Rectal smooth muscle tissue (tissue), 1 donor: ENCODE measurements around the gene SLC14A1.
"Not testable (repeated sequence)": the region's sequence is repeated elsewhere in the genome, so short reads cannot be mapped to it uniquely, and the experiment has no call there.

Experiments used
- H3K27ac ChIP-seq: one replicate; pipeline ENCODE4 v1.7.0; 2013; ENCODE audit warnings: low read depth, low read length, inconsistent platforms
- H3K27me3 ChIP-seq: one replicate; pipeline ENCODE4 v1.7.0; 2013; ENCODE audit warnings: low read length; ENCODE audit not compliant: control insufficient read depth, insufficient read depth
- H3K36me3 ChIP-seq: one replicate; pipeline ENCODE4 v1.7.0; 2013; ENCODE audit warnings: low read length; ENCODE audit not compliant: control insufficient read depth, insufficient read depth
- H3K4me1 ChIP-seq: one replicate; pipeline ENCODE4 v1.7.0; 2013; ENCODE audit warnings: low read length; ENCODE audit not compliant: control insufficient read depth, insufficient read depth
- H3K4me3 ChIP-seq: one replicate; pipeline ENCODE4 v1.7.0; 2013; ENCODE audit warnings: low read length
- H3K9ac ChIP-seq: one replicate; pipeline ENCODE4 v1.7.0; 2013; ENCODE audit warnings: low read length

The SLC14A1 gene

GRCh38 chr18:45749918-45750689 is 26.1 kb downstream of the SLC14A1 start:
- Histone ChIP-seq H3K4me3 (no peak overlapping the region), H3K4me1 (no peaks in the 10 kb centered on the region), H3K27ac (no peak overlapping the region), H3K9ac (no peak overlapping the region), H3K27me3 (no peaks in the 10 kb centered on the region), H3K36me3 (no peaks in the 10 kb centered on the region)

DNA sequence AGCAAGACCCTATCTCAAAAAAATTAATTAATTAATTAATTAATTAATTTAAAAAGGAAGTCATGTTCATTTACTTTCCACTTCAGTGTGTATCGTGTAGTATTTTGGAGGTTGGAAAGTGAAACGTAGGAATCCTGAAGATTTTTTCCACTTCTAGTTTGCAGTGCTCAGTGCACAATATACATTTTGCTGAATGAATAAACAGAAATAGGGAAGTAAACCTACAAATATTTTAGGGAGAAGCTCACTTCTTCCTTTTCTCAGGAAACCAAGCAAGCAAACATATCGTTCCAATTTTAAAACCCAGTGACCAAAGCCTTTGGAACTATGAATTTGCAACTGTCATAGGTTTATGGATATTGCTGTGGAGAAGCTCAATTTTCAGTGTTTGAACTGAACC is 27.8 kb downstream of the SLC14A1 start:
- Histone ChIP-seq H3K9ac (no peak overlapping the region), H3K27me3 (no peaks in the 10 kb centered on the region), H3K27ac (no peak overlapping the region), H3K36me3 (no peaks in the 10 kb centered on the region), H3K4me1 (no peaks in the 10 kb centered on the region), H3K4me3 (no peak overlapping the region)

DNA sequence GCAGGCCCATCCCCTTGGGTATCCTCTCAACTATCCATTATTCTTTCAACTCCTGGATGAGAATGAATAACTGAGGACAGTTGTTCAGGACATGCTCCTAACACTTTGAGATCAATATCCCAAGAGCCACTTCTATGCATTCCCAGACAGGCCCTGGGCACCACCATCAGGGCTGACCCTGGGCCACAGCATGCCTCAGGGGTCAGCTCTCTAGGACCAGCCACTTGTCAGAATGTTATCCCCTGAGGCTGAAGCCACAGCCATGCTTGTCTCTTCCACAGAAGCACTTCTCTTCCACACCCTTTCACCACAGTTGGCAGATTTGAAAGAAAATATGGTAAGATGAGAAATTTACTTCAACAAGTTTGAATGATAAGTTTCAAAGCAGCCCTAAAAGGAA is 28.7 kb downstream of the SLC14A1 start:
- Histone ChIP-seq H3K4me1 (no peaks in the 10 kb centered on the region), H3K36me3 (no peaks in the 10 kb centered on the region)

GRCh38 chr18:45753286-45753685 is 29.3 kb downstream of the SLC14A1 start:
- Histone ChIP-seq H3K36me3 (no peaks in the 10 kb centered on the region), H3K4me3 (no peak overlapping the region), H3K9ac (no peak overlapping the region), H3K27ac (no peak overlapping the region), H3K27me3 (no peaks in the 10 kb centered on the region), H3K4me1 (no peaks in the 10 kb centered on the region)

More for the DNA sequence above, 28.7 kb downstream of the SLC14A1 start:
- Histone ChIP-seq H3K4me3 (no peak overlapping the region), H3K9ac (no peak overlapping the region), H3K27ac (no peak overlapping the region), H3K27me3 (no peaks in the 10 kb centered on the region)

GRCh38 chr18:45755934-45756333 is 32.0 kb downstream of the SLC14A1 start:
- Histone ChIP-seq H3K4me3 (no peak overlapping the region), H3K9ac (no peak overlapping the region), H3K27ac (no peak overlapping the region), H3K36me3 (no peaks in the 10 kb centered on the region), H3K27me3 (no peaks in the 10 kb centered on the region), H3K4me1 (no peaks in the 10 kb centered on the region)

- no peaks in the 10 kb centered on the region for H3K36me3 ChIP-seq
- H3K9ac ChIP-seq: no peak overlapping the region
- no peak overlapping the region for H3K27ac ChIP-seq
Measured at GRCh38 chr18:45757005-45757404, 33.0 kb downstream of the SLC14A1 start.

GRCh38 chr18:45757644-45758043 is 33.7 kb downstream of the SLC14A1 start:
- H3K9ac ChIP-seq, H3K27ac ChIP-seq, H3K4me3 ChIP-seq, H3K36me3 ChIP-seq, H3K27me3 ChIP-seq, H3K4me1 ChIP-seq: not testable (repeated sequence)

More at GRCh38 chr18:45757005-45757404, 33.0 kb downstream of the SLC14A1 start:
- no peaks in the 10 kb centered on the region for H3K27me3 ChIP-seq
- H3K4me1 ChIP-seq: no peaks in the 10 kb centered on the region
- no peak overlapping the region for H3K4me3 ChIP-seq

GRCh38 chr18:45760462-45761036 is 36.6 kb downstream of the SLC14A1 start:
- Histone ChIP-seq H3K27me3 (no peaks in the 10 kb centered on the region), H3K9ac (no peak overlapping the region), H3K27ac (no peak overlapping the region), H3K36me3 (no peaks in the 10 kb centered on the region), H3K4me1 (no peaks in the 10 kb centered on the region), H3K4me3 (no peak overlapping the region)

- Histone ChIP-seq H3K4me1 (no peaks in the 10 kb centered on the region), H3K27ac (no peak overlapping the region), H3K4me3 (no peak overlapping the region), H3K36me3 (no peaks in the 10 kb centered on the region), H3K27me3 (no peaks in the 10 kb centered on the region), H3K9ac (no peak overlapping the region)
Measured at GRCh38 chr18:45761512-45762114, 37.6 kb downstream of the SLC14A1 start.

DNA sequence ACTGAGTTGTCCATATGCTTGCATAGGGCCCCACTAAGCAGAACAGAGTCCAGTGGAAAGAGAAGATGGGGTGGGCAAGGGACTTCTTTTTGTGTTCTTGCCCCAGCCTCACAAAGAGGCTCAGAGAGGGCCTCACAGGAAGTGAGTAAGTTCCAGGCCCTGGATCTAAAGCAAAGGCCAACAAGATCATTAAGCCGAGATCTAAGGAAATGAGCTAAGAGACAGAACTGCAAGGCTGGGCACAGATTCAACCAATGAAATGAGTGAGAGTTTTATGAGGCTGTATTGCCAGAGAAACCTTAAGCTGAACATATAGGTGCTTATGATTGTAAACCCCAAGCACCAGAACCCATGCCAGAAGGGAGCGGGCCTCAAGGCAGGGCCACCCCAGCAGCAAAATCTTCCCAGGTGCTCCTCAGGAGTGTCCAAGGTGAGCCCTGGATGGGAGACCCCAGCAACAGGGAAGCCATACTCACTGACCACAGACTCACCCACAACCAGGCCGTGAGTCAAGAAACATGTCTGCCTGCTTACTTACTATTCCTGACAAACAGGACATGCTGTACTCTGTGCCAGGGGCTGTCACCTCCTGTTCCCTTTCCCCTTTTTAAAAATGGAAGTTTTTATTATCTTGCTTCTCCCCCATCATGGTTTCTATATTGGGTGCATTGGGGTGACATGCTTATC is 40.2 kb downstream of the SLC14A1 start:
- Histone ChIP-seq H3K36me3 (no peaks in the 10 kb centered on the region), H3K4me3 (no peak overlapping the region), H3K9ac (no peak overlapping the region), H3K27me3 (no peaks in the 10 kb centered on the region), H3K27ac (no peak overlapping the region), H3K4me1 (no peaks in the 10 kb centered on the region)

- Histone ChIP-seq H3K9ac (no peak overlapping the region), H3K4me1 (no peaks in the 10 kb centered on the region), H3K27me3 (no peaks in the 10 kb centered on the region), H3K36me3 (no peaks in the 10 kb centered on the region), H3K27ac (no peak overlapping the region), H3K4me3 (no peak overlapping the region)
Measured at GRCh38 chr18:45765796-45766195, 41.8 kb downstream of the SLC14A1 start.

DNA sequence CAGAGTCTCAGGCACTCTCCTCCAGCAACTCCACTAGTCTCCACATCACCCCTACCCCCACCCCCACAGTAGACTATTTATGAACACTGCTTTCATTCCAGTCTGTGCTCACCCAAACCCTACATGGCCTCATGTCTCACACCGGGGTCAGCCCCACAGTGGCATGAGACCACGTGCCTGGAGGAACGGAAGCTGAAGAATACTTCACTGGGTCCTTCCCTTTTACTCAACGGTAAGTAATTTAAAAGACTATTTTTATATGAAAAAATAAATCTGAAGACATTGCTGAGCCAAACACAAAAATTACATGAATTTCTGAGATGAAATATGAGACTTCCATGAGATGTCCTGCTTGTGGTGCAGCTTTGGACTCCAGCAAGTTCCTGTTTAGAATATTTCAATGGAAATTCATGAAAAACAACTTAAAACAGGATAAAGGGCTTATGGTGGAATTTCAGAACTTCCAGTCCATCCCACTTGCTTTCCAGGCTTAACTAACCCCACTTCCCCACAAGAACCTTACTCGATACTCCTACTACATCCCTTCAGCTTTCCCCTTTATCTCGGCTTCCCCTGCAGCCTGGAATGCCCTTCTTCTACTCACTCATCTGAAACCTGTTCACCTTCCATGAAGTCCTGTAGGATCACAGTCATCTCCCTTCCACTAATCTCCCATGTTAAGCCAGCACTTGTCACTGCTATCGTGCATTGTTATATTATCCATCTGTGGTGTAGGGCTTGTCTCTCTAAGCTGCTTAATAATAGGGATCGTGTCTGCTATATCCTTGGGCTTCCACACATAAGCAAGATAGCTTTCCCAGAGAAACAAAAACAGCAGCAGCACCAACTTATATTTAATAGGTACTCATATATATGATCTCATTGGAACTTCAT is 47.9 kb downstream of the SLC14A1 start:
- Histone ChIP-seq H3K36me3 (no peaks in the 10 kb centered on the region), H3K27ac (no peak overlapping the region)

More for the DNA sequence above, 47.9 kb downstream of the SLC14A1 start:
- H3K27me3 ChIP-seq: peaks cover 4% of the 10 kb centered on the region
- no peak overlapping the region for H3K4me3 ChIP-seq
- H3K4me1 ChIP-seq: no peaks in the 10 kb centered on the region
- H3K9ac ChIP-seq: no peak overlapping the region
